Embryonic facial prominence (tissue), 1 donor: ENCODE results near the gene DTYMK.
A peak's percentile ranks its signal among the peaks of the same experiment; 100 is the strongest.

Experiments used
- DNase-seq: peaks from one replicate; pipeline ENCODE4 v3.0.0-alpha.2; 2016; ENCODE audit errors: extremely low spot score

DTYMK gene

GRCh38 chr2:241649404-241649803 is 37.2 kb downstream of the DTYMK start:
- DNase-seq, result no peak

GRCh38 chr2:241648453-241648852 is 38.2 kb downstream of the DTYMK start:
- no peak for DNase-seq

- DNase-seq, result no peak
These were observed 40.5 kb downstream of the DTYMK start for GRCh38 chr2:241645915-241646645.

GRCh38 chr2:241645056-241645914 is 41.3 kb downstream of the DTYMK start:
- no peak for DNase-seq

GRCh38 chr2:241641631-241642030 is 45.0 kb downstream of the DTYMK start:
- DNase-seq, result no peak

GRCh38 chr2:241640165-241640795 is 46.3 kb downstream of the DTYMK start:
- DNase-seq, result no peak

- DNase-seq, result no peak
These were observed 47.2 kb downstream of the DTYMK start for GRCh38 chr2:241639385-241639784.

- DNase-seq, result no peak
These were observed 47.7 kb downstream of the DTYMK start for GRCh38 chr2:241638940-241639339.

- no peak for DNase-seq
These were observed 48.6 kb downstream of the DTYMK start for GRCh38 chr2:241637795-241638660.

- DNase-seq, result peak; percentile 80
These were observed 49.4 kb downstream of the DTYMK start, which contains the start of the genes ATG4B and THAP4 for GRCh38 chr2:241637018-241637794. Gene ATG4B (plus strand): TSS chr2:241637693. CDS start chr2:241637715, 22 bp downstream. Gene THAP4 (minus strand): TSS chr2:241637158. CDS start chr2:241637017, 141 bp downstream.

- no peak for DNase-seq
These were observed 50.2 kb downstream of the DTYMK start for GRCh38 chr2:241636182-241637017.

- DNase-seq, result no peak
These were observed 50.9 kb downstream of the DTYMK start for GRCh38 chr2:241635756-241636155.

GRCh38 chr2:241633561-241633960 is 53.1 kb downstream of the DTYMK start:
- DNase-seq, result no peak

- DNase-seq, result no peak
These were observed 53.9 kb downstream of the DTYMK start for GRCh38 chr2:241632478-241633325.

- DNase-seq, result no peak
These were observed 56.7 kb downstream of the DTYMK start for GRCh38 chr2:241629762-241630435.

- DNase-seq, result no peak
These were observed 58.9 kb downstream of the DTYMK start for GRCh38 chr2:241627675-241628074.
